HEK293 (cell line): Measurements from ENCODE around the gene AASDH.

Source experiments
- CTCF ChIA-PET: fragments of 350-600 bp; formaldehyde crosslinking; extraction: SDS; loops from one replicate; lab custom pipeline; 2021; ENCODE audit warnings: antibody characterized with exemption; lab: Yijun Ruan, JAX
- POLR2A ChIA-PET: fragments of 300-600 bp; formaldehyde crosslinking; extraction: SDS; loops from one replicate; lab custom pipeline; 2020; ENCODE audit warnings: antibody characterized with exemption, inconsistent platforms; lab: Yijun Ruan, JAX
- H3K27ac ChIP-seq: fragments of 200-500 bp; sonication (Bioruptor generic); 2 replicates; pipeline ENCODE4 v1.5.1; 2014; ENCODE audit warnings: low read depth, low read length, control low read depth, inconsistent platforms; ENCODE audit errors: extremely low read depth
- H3K36me3 ChIP-seq, 2 experiments: fragments of 200-500 bp in 1 of 2; sonication (Bioruptor generic) in 1 of 2; 1 replicate in 1 of 2; 2 replicates in 1 of 2; pipeline ENCODE4 v1.5.1; 2014 to 2017; ENCODE audit warnings: inconsistent platforms in 2 of 2, low read length in 2 of 2; ENCODE audit not compliant: control insufficient read depth in 2 of 2, insufficient read depth in 1 of 2
- H3K4me1 ChIP-seq: fragments of 200-500 bp; sonication (Bioruptor generic); 2 replicates; pipeline ENCODE4 v1.5.1; 2014; ENCODE audit warnings: mild to moderate bottlenecking, low read length, inconsistent platforms; ENCODE audit not compliant: control insufficient read depth, insufficient read depth
- H3K4me3 ChIP-seq: 2 replicates; pipeline ENCODE4 v1.5.1; 2011; ENCODE audit warnings: low read depth, mild to moderate bottlenecking, control low read depth, low read length, moderate library complexity
- H3K9me3 ChIP-seq: fragments of 200-500 bp; sonication (Bioruptor generic); 2 replicates; pipeline ENCODE4 v1.5.1; 2014; ENCODE audit warnings: low read depth, low read length, inconsistent platforms; ENCODE audit not compliant: control insufficient read depth, insufficient read depth
- EGR2 ChIP-seq: fragments of 450-650 bp; formaldehyde crosslinking; IDR thresholded peaks from 2 replicates; pipeline ENCODE4 v1.5.1; 2016; ENCODE audit warnings: low read depth, missing biosample characterization, missing genetic modification characterization
- GFI1B ChIP-seq: fragments of 450-650 bp; formaldehyde crosslinking; IDR thresholded peaks from 2 replicates; pipeline ENCODE4 v1.5.1; 2016; ENCODE audit warnings: missing biosample characterization, missing genetic modification characterization
- GLI2 ChIP-seq: fragments of 450-650 bp; formaldehyde crosslinking; IDR thresholded peaks from 2 replicates; pipeline ENCODE4; 2017; ENCODE audit warnings: missing biosample characterization, missing genetic modification characterization, low read depth, borderline replicate concordance
- HOXC10 ChIP-seq: sonication (generic); formaldehyde crosslinking; IDR thresholded peaks from 2 replicates; pipeline ENCODE4 v1.8.1; 2023; ENCODE audit warnings: mild to moderate bottlenecking, missing genetic modification reagents
- OVOL3 ChIP-seq: fragments of 450-650 bp; formaldehyde crosslinking; IDR thresholded peaks from 2 replicates; pipeline ENCODE4 v1.5.1; 2016; ENCODE audit warnings: missing biosample characterization, missing genetic modification characterization
- PRDM1 ChIP-seq: fragments of 450-650 bp; formaldehyde crosslinking; IDR thresholded peaks from 2 replicates; pipeline ENCODE4; 2016; ENCODE audit warnings: missing biosample characterization, missing genetic modification characterization
- PRDM10 ChIP-seq: fragments of 450-650 bp; formaldehyde crosslinking; IDR thresholded peaks from 2 replicates; pipeline ENCODE4 v1.5.1; 2016; ENCODE audit warnings: missing biosample characterization, missing genetic modification characterization
- SP2 ChIP-seq: fragments of 450-650 bp; formaldehyde crosslinking; IDR thresholded peaks from 2 replicates; pipeline ENCODE4 v1.5.1; 2016; ENCODE audit warnings: missing biosample characterization, missing genetic modification characterization
- YY1 ChIP-seq: fragments of 450-650 bp; formaldehyde crosslinking; IDR thresholded peaks from 2 replicates; pipeline ENCODE4 v1.5.1; 2018; ENCODE audit warnings: missing biosample characterization, missing genetic modification characterization
- ZBTB20 ChIP-seq: fragments of 450-650 bp; formaldehyde crosslinking; IDR thresholded peaks from 2 replicates; pipeline ENCODE4 v1.5.1; 2016; ENCODE audit warnings: missing biosample characterization, missing genetic modification characterization
- ZFP37 ChIP-seq: fragments of 450-650 bp; formaldehyde crosslinking; IDR thresholded peaks from 2 replicates; pipeline ENCODE4 v1.5.1; 2016; ENCODE audit warnings: missing biosample characterization, missing genetic modification characterization
- ZNF140 ChIP-seq: fragments of 450-650 bp; formaldehyde crosslinking; IDR thresholded peaks from 2 replicates; pipeline ENCODE4 v1.5.1; 2016; ENCODE audit warnings: missing biosample characterization, missing genetic modification characterization
- ZNF19 ChIP-seq: fragments of 450-650 bp; formaldehyde crosslinking; IDR thresholded peaks from 2 replicates; pipeline ENCODE4; 2016; ENCODE audit warnings: missing biosample characterization, missing genetic modification characterization, low read depth
- ZNF239 ChIP-seq: fragments of 450-650 bp; formaldehyde crosslinking; IDR thresholded peaks from 2 replicates; pipeline ENCODE4 v1.5.1; 2016; ENCODE audit warnings: missing biosample characterization, missing genetic modification characterization
- ZNF266 ChIP-seq: fragments of 450-650 bp; formaldehyde crosslinking; IDR thresholded peaks from 2 replicates; pipeline ENCODE4 v1.5.1; 2016; ENCODE audit warnings: missing biosample characterization, missing genetic modification characterization, low read depth
- ZNF335 ChIP-seq: fragments of 450-650 bp; formaldehyde crosslinking; conservative IDR thresholded peaks from 2 replicates; pipeline ENCODE4 v1.5.1; 2016; ENCODE audit warnings: missing biosample characterization, missing genetic modification characterization
- ZNF362 ChIP-seq: fragments of 450-650 bp; formaldehyde crosslinking; IDR thresholded peaks from 2 replicates; pipeline ENCODE4 v1.5.1; 2016; ENCODE audit warnings: missing biosample characterization, missing genetic modification characterization
- ZNF37A ChIP-seq: fragments of 450-650 bp; IDR thresholded peaks from 2 replicates; pipeline ENCODE4 v1.5.1; 2018; ENCODE audit warnings: missing biosample characterization, missing genetic modification characterization
- ZNF394 ChIP-seq: fragments of 450-650 bp; formaldehyde crosslinking; IDR thresholded peaks from 2 replicates; pipeline ENCODE4 v1.5.1; 2016; ENCODE audit warnings: missing biosample characterization, missing genetic modification characterization, mild to moderate bottlenecking, moderate library complexity, borderline replicate concordance
- ZNF580 ChIP-seq: fragments of 450-650 bp; formaldehyde crosslinking; IDR thresholded peaks from 2 replicates; pipeline ENCODE4 v1.5.1; 2016; ENCODE audit warnings: missing biosample characterization, missing genetic modification characterization
- ZNF585B ChIP-seq: fragments of 450-650 bp; formaldehyde crosslinking; IDR thresholded peaks from 2 replicates; pipeline ENCODE4 v1.5.1; 2016; ENCODE audit warnings: missing biosample characterization, missing genetic modification characterization
- ZNF658 ChIP-seq: fragments of 450-650 bp; formaldehyde crosslinking; IDR thresholded peaks from 2 replicates; pipeline ENCODE4; 2016; ENCODE audit warnings: missing biosample characterization, missing genetic modification characterization
- ZNF76 ChIP-seq: fragments of 450-650 bp; formaldehyde crosslinking; IDR thresholded peaks from 2 replicates; pipeline ENCODE4; 2016; ENCODE audit warnings: low read depth, missing biosample characterization, missing genetic modification characterization, borderline replicate concordance
- ZNF768 ChIP-seq: fragments of 450-650 bp; formaldehyde crosslinking; IDR thresholded peaks from 2 replicates; pipeline ENCODE4 v1.5.1; 2018; ENCODE audit warnings: missing biosample characterization, mild to moderate bottlenecking, missing genetic modification characterization

AASDH gene

GRCh38 chr4:56435140-56435926 is 48.0 kb upstream of the AASDH start, which contains the start of gene PPAT (continued):
- TF ChIP-seq ZNF239 (no peak), ZFP37 (peak; percentile 81), HOXC10 (no peak), ZNF585B (tag by site-specific recombination) (no peak), ZNF580 (tag by site-specific recombination) (peak; percentile 19; the same call in 1 of the 2 replicates), GFI1B (tag by site-specific recombination) (no peak)

- Histone ChIP-seq H3K4me1 (no peaks in the 10 kb centered on the region), H3K36me3 (peaks cover 0 to 4% of the 10 kb centered on the region in 2 experiments; a peak in 2 of 3 replicates), H3K27ac (peak overlapping the region; percentile 54; the same call in 1 of the 2 replicates), H3K9me3 (no peaks in the 10 kb centered on the region), H3K4me3 (peak overlapping the region; percentile 69)
- ChIA-PET CTCF (interaction anchor here (0.7 to 3.1 kb wide), 3 partner anchors 8 to 29 kb away, joined by 3 to 16 read pairs (median 4); no protein-coding TSS in a partner anchor), POLR2A (interaction anchor here (1.3 to 3.9 kb wide), 7 partner anchors 10 to 543 kb away, joined by 5 to 52 read pairs (median 13); partner anchors contain the start of genes AASDH, NOA1 and POLR2B)
- peak; percentile 8; the same call in 1 of the 2 replicates for TF ChIP-seq ZBTB20
- peak; percentile 88 for TF ChIP-seq ZNF335 (tag by site-specific recombination)
- TF ChIP-seq SP2 (tag by site-specific recombination), result peak; percentile 90
- no peak for TF ChIP-seq ZNF394
- no peak; the same call in 1 of the 2 replicates for TF ChIP-seq PRDM10
These were observed 47.4 kb upstream of the AASDH start for GRCh38 chr4:56434599-56435139.

- H3K27ac ChIP-seq, result no peak overlapping the region
- CTCF ChIA-PET, result interaction anchor here (0.6 to 3.1 kb wide), 3 partner anchors 9 to 317 kb away, joined by 4 to 16 read pairs (median 4); no protein-coding TSS in a partner anchor
- 0 out of 2 replicates have a peak, but pooled peaks cover 4% of the 10 kb centered on the region for H3K4me1 ChIP-seq
- TF ChIP-seq ZNF658 (no peak), ZNF362 (tag by site-specific recombination) (peak; percentile 67; the same call in 1 of the 2 replicates)
- no peaks in the 10 kb centered on the region for H3K36me3 ChIP-seq
- no peaks in the 10 kb centered on the region for H3K9me3 ChIP-seq
- H3K4me3 ChIP-seq, result no peak overlapping the region
- POLR2A ChIA-PET, result interaction anchor here (0.7 to 3.9 kb wide), 2 partner anchors 26 to 46 kb away, joined by 4 to 52 read pairs; partner anchors contain the start of gene AASDH
These were observed 46.0 kb upstream of the AASDH start for GRCh38 chr4:56433280-56433679.

GRCh38 chr4:56430203-56430602 is 42.9 kb upstream of the AASDH start:
- Histone ChIP-seq H3K9me3 (no peaks in the 10 kb centered on the region), H3K4me1 (0 out of 2 replicates have a peak, but pooled peaks cover 4% of the 10 kb centered on the region), H3K36me3 (no peaks in the 10 kb centered on the region), H3K4me3 (no peak overlapping the region), H3K27ac (no peak overlapping the region)
- POLR2A ChIA-PET, result no interaction called here
- CTCF ChIA-PET, result no interaction called here
- TF ChIP-seq ZNF266 (tag by site-specific recombination), result no peak
- no peak for TF ChIP-seq OVOL3 (tag by site-specific recombination)
- no peak for TF ChIP-seq EGR2 (tag by site-specific recombination)
- no peak for TF ChIP-seq ZNF37A (tag by site-specific recombination)
- no peak for TF ChIP-seq ZNF76 (tag by site-specific recombination)
- no peak for TF ChIP-seq ZNF768 (tag by site-specific recombination)
- no peak for TF ChIP-seq PRDM1 (tag by site-specific recombination)
- TF ChIP-seq GLI2 (tag by site-specific recombination), result no peak
- TF ChIP-seq YY1 (tag by site-specific recombination), result no peak
- TF ChIP-seq ZNF19 (tag by site-specific recombination), result no peak
- no peak for TF ChIP-seq ZFP37
- TF ChIP-seq ZNF140 (tag by site-specific recombination), result no peak
